Hepatocyte (in vitro differentiated cells): ENCODE data around the gene ZER1. TPM values are rescaled to one million over a fixed set of nuclear protein-coding genes. Genes with fewer than 3 reads are reported as not detected.
"Not testable (repeated sequence)": the region's sequence is repeated elsewhere in the genome, so short reads cannot be mapped to it uniquely, and the experiment has no call there.

Experiments used
- DNase-seq: peaks from one replicate; pipeline ENCODE4 v3.0.0-alpha.2; 2016; ENCODE audit warnings: low spot score
- H2AFZ ChIP-seq: fragments of 200-600 bp; sonication (generic); 2 replicates; pipeline ENCODE4 v1.6.0; 2016; ENCODE audit warnings: antibody characterized with exemption, mild to moderate bottlenecking
- H3K27ac ChIP-seq: fragments of 200-600 bp; sonication (generic); 2 replicates; pipeline ENCODE4 v1.5.1; 2016; ENCODE audit warnings: mild to moderate bottlenecking
- H3K27me3 ChIP-seq: fragments of 200-600 bp; sonication (generic); 2 replicates; pipeline ENCODE4 v1.6.1; 2016
- H3K36me3 ChIP-seq: fragments of 200-600 bp; sonication (generic); replicated peaks from 2 replicates; pipeline ENCODE4 v1.5.1; 2016; ENCODE audit warnings: low read depth; ENCODE audit not compliant: insufficient read depth
- H3K4me1 ChIP-seq: fragments of 200-600 bp; sonication (generic); 2 replicates; pipeline ENCODE4 v1.5.1; 2016; ENCODE audit warnings: mild to moderate bottlenecking, moderate library complexity; ENCODE audit not compliant: insufficient read depth
- H3K4me2 ChIP-seq: fragments of 200-600 bp; sonication (generic); 2 replicates; pipeline ENCODE4 v1.6.0; 2016
- H3K4me3 ChIP-seq: fragments of 200-600 bp; sonication (generic); 2 replicates; pipeline ENCODE4 v1.5.1; 2016; ENCODE audit warnings: mild to moderate bottlenecking
- H3K79me2 ChIP-seq: fragments of 200-600 bp; sonication (generic); 2 replicates; pipeline ENCODE4 v1.6.0; 2017; ENCODE audit warnings: mild to moderate bottlenecking
- H3K9me2 ChIP-seq: fragments of 200-600 bp; sonication (generic); replicated peaks from 2 replicates; pipeline ENCODE4 v1.6.0; 2017; ENCODE audit warnings: mild to moderate bottlenecking; ENCODE audit not compliant: insufficient read depth
- H3K9me3 ChIP-seq: fragments of 200-600 bp; sonication (generic); 2 replicates; pipeline ENCODE4 v1.5.1; 2016; ENCODE audit warnings: low read depth, mild to moderate bottlenecking
- H4K20me1 ChIP-seq: fragments of 200-600 bp; sonication (generic); 2 replicates; pipeline ENCODE4 v1.6.0; 2016; ENCODE audit warnings: mild to moderate bottlenecking; ENCODE audit not compliant: insufficient read depth, poor library complexity, severe bottlenecking
- CTCF ChIP-seq: fragments of 200-600 bp; sonication (generic); IDR thresholded peaks from 2 replicates; pipeline ENCODE4 v1.5.1; 2016; ENCODE audit warnings: antibody characterized with exemption, mild to moderate bottlenecking; ENCODE audit not compliant: poor library complexity
- EZH2 ChIP-seq: fragments of 200-600 bp; sonication (generic); IDR thresholded peaks from 2 replicates; pipeline ENCODE4 v1.6.1; 2016; ENCODE audit warnings: antibody characterized with exemption, mild to moderate bottlenecking, borderline replicate concordance
- EZH2phosphoT487 ChIP-seq: fragments of 200-600 bp; sonication (generic); IDR thresholded peaks from one replicate; pipeline ENCODE4 v1.6.1; 2018; ENCODE audit warnings: antibody characterized with exemption, mild to moderate bottlenecking, low read depth, moderate library complexity; ENCODE audit not compliant: unreplicated experiment, severe bottlenecking
- WGBS: methylation state at CpG from one replicate; pipeline ENCODE4 v1.1.6; 2016; ENCODE audit warnings: low lambda C conversion rate; ENCODE audit errors: missing lambda C conversion rate; 5-methylcytosine and 5-hydroxymethylcytosine counted together
- polyA plus RNA-seq: library from polyadenylated mRNA; unstranded; fragments of >200 nt; fragmentation: Nextera tagmentation; extraction: Ambion mirVana; gene quantifications from 2 replicates; pipeline ENCODE4 v1.2.1, GENCODE V29; 2016
- total RNA-seq: library from RNA; depleted of rRNA; stranded (reverse); fragments of >200 nt; gene quantifications from 2 replicates; pipeline ENCODE4 v1.2.3, GENCODE V29; 2014

The ZER1 gene
- total and polyA plus RNA-seq, 2 experiments from 2014 or later = 24.4 to 38.9 TPM

- TF ChIP-seq EZH2 = no peak
- TF ChIP-seq CTCF = no peak
- TF ChIP-seq EZH2phosphoT487 = no peak
- no peak for DNase-seq
- H3K9me2 ChIP-seq = no peaks in the 10 kb centered on the region
- H3K4me3 ChIP-seq = no peak overlapping the region
- peaks cover 24% of the 10 kb centered on the region for H3K79me2 ChIP-seq
- H4K20me1 ChIP-seq = no peaks in the 10 kb centered on the region
- H3K4me1 ChIP-seq = peaks cover 12% of the 10 kb centered on the region
- H3K27me3 ChIP-seq = no peaks in the 10 kb centered on the region
- H2AFZ ChIP-seq = no peak overlapping the region
- 94% methylated on average over 6 of the region's 6 CpGs for WGBS
- H3K9me3 ChIP-seq = no peaks in the 10 kb centered on the region
- H3K27ac ChIP-seq = no peak overlapping the region
- H3K4me2 ChIP-seq = no peak overlapping the region
- H3K36me3 ChIP-seq = no peaks in the 10 kb centered on the region
Observed at GRCh38 chr9:128785427-128785826, 13.7 kb upstream of the ZER1 start.

- no peaks in the 10 kb centered on the region for H3K9me2 ChIP-seq
- no peak for TF ChIP-seq EZH2phosphoT487
- TF ChIP-seq EZH2 = no peak
- TF ChIP-seq CTCF = no peak
- H3K27me3 ChIP-seq = no peaks in the 10 kb centered on the region
- H3K4me1 ChIP-seq = peaks cover 3% of the 10 kb centered on the region
- H3K4me2 ChIP-seq = no peak overlapping the region
- H3K36me3 ChIP-seq = no peaks in the 10 kb centered on the region
- H3K27ac ChIP-seq = no peak overlapping the region
- DNase-seq = no peak
- H4K20me1 ChIP-seq = no peaks in the 10 kb centered on the region
- 95% methylated on average over 1 of the region's 1 CpG for WGBS
- H2AFZ ChIP-seq = no peak overlapping the region
- no peak overlapping the region for H3K4me3 ChIP-seq
- H3K79me2 ChIP-seq = peaks cover 5% of the 10 kb centered on the region
- no peaks in the 10 kb centered on the region for H3K9me3 ChIP-seq
Observed at GRCh38 chr9:128782669-128783068, 10.9 kb upstream of the ZER1 start.

GRCh38 chr9:128781187-128782070 lies 9.7 kb upstream of the ZER1 start:
- Histone ChIP-seq H3K9me3 (no peaks in the 10 kb centered on the region), H3K4me2 (no peak overlapping the region), H3K27ac (no peak overlapping the region), H3K36me3 (no peaks in the 10 kb centered on the region), H3K4me3 (no peak overlapping the region), H3K9me2 (no peaks in the 10 kb centered on the region), H3K79me2 (no peaks in the 10 kb centered on the region), H3K4me1 (peaks cover under 1% of the 10 kb centered on the region), H3K27me3 (no peaks in the 10 kb centered on the region), H2AFZ (no peak overlapping the region), H4K20me1 (no peaks in the 10 kb centered on the region)
- DNase-seq = no peak
- TF ChIP-seq CTCF (no peak), EZH2phosphoT487 (no peak), EZH2 (no peak)
- WGBS = 87% methylated on average over 7 of the region's 7 CpGs

- not testable (repeated sequence) for H3K9me3 ChIP-seq, H2AFZ ChIP-seq, H3K9me2 ChIP-seq, H3K27ac ChIP-seq, DNase-seq, H3K4me2 ChIP-seq, H3K4me1 ChIP-seq, H3K4me3 ChIP-seq, H4K20me1 ChIP-seq, H3K27me3 ChIP-seq, H3K36me3 ChIP-seq, H3K79me2 ChIP-seq
- no CpG with 5 or more reads among the region's 27 CpGs for WGBS
Observed at GRCh38 chr9:128780093-128780492, 8.4 kb upstream of the ZER1 start.
